RWPE1 (cell line): ENCODE measurements around the gene GAS2L2.

Experiments
- CTCF ChIA-PET: fragments of 350-600 bp; sonication (Branson Sonifier 250); formaldehyde crosslinking; extraction: SDS; loops from one replicate; lab custom pipeline; 2021; lab: Yijun Ruan, JAX
- POLR2A ChIA-PET: fragments of 400-600 bp; formaldehyde crosslinking; extraction: SDS; loops from one replicate; lab custom pipeline; 2020; ENCODE audit warnings: antibody characterized with exemption; ENCODE audit not compliant: low non-redundant PET; lab: Yijun Ruan, JAX
- DNase-seq: peaks from one replicate; pipeline ENCODE4 v3.0.0; 2012; ENCODE audit warnings: low spot score
- H3K27ac ChIP-seq: fragments of 450-650 bp; 2 replicates; pipeline ENCODE4 v1.5.1; 2017
- CTCF ChIP-seq: fragments of 450-650 bp; conservative IDR thresholded peaks from 2 replicates; pipeline ENCODE4 v1.5.1; 2017; ENCODE audit warnings: low read depth, mild to moderate bottlenecking

Gene GAS2L2

GRCh38 chr17:35749560-35750412 lies 3.3 kb downstream of the GAS2L2 start:
- no peak for TF ChIP-seq CTCF
- CTCF ChIA-PET, result interaction anchor here (1.6 kb wide), 1 partner anchor 55 kb away, joined by 5 read pairs; no protein-coding TSS in a partner anchor
- POLR2A ChIA-PET, result no interaction called here
- H3K27ac ChIP-seq, result no peak overlapping the region
- DNase-seq, result no peak

GRCh38 chr17:35748979-35749378 lies 4.1 kb downstream of the GAS2L2 start:
- CTCF ChIA-PET, result interaction anchor here (0.6 to 1.3 kb wide), 3 partner anchors 78 to 1972 kb away, joined by 3 read pairs; no protein-coding TSS in a partner anchor
- POLR2A ChIA-PET, result no interaction called here
- H3K27ac ChIP-seq, result peak overlapping the region; percentile 49
- no peak for DNase-seq
- no peak for TF ChIP-seq CTCF

- DNase-seq, result peak; percentile 41
- TF ChIP-seq CTCF, result no peak
- H3K27ac ChIP-seq, result peak overlapping the region; percentile 49
- CTCF ChIA-PET, result interaction anchor here (0.6 to 2.1 kb wide), 8 partner anchors 16 to 1971 kb away, joined by 3 to 64 read pairs (median 4); no protein-coding TSS in a partner anchor
- POLR2A ChIA-PET, result no interaction called here
These were observed 4.6 kb downstream of the GAS2L2 start for GRCh38 chr17:35748341-35748841.

- CTCF ChIA-PET, result interaction anchor here (0.5 to 2.1 kb wide), 32 partner anchors 9 to 606 kb away, joined by 3 to 64 read pairs (median 3); partner anchors contain the start of genes AP2B1 and RASL10B
- POLR2A ChIA-PET, result interaction anchor here (0.6 kb wide), 2 partner anchors 109 to 130 kb away, joined by 3 read pairs; no protein-coding TSS in a partner anchor
- DNase-seq, result peak; percentile 78
- peak; percentile 86 for TF ChIP-seq CTCF
- peak overlapping the region; percentile 49 for H3K27ac ChIP-seq
These were observed 5.5 kb downstream of the GAS2L2 start for GRCh38 chr17:35747540-35748017.

GRCh38 chr17:35745749-35746320 lies 7.2 kb downstream of the GAS2L2 start:
- H3K27ac ChIP-seq, result no peak overlapping the region
- ChIA-PET POLR2A (no interaction called here), CTCF (interaction anchor here (0.9 kb wide), 1 partner anchor 133 kb away, joined by 5 read pairs; no protein-coding TSS in a partner anchor)
- DNase-seq, result no peak
- TF ChIP-seq CTCF, result no peak

GRCh38 chr17:35745246-35745645 lies 7.8 kb downstream of the GAS2L2 start:
- POLR2A ChIA-PET, result no interaction called here
- no peak for DNase-seq
- no peak overlapping the region for H3K27ac ChIP-seq
- CTCF ChIA-PET, result interaction anchor here (0.9 kb wide), 1 partner anchor 132 kb away, joined by 5 read pairs; no protein-coding TSS in a partner anchor
- no peak for TF ChIP-seq CTCF
